Retinal pigment epithelial cell (primary cell): ENCODE data around the gene OVOL2.

Experiments
- DNase-seq: peaks from one replicate; pipeline ENCODE4 v3.0.0-alpha.2; 2010; ENCODE audit warnings: low read depth
- H3K4me3 ChIP-seq: 2 replicates; pipeline ENCODE4 v1.5.1; 2011; ENCODE audit warnings: mild to moderate bottlenecking, low read length, control low read depth, moderate library complexity
- CTCF ChIP-seq: conservative IDR thresholded peaks from 2 replicates; pipeline ENCODE4 v1.5.1; 2011; ENCODE audit warnings: low read depth, low read length, control low read depth, inconsistent platforms

Gene OVOL2

GRCh38 chr20:18011951-18012645, 45.6 kb downstream of the OVOL2 start:
- H3K4me3 ChIP-seq, result no peak overlapping the region
- no peak for DNase-seq
- TF ChIP-seq CTCF, result no peak

GRCh38 chr20:18011482-18011881, 46.2 kb downstream of the OVOL2 start:
- DNase-seq, result no peak
- TF ChIP-seq CTCF, result no peak
- H3K4me3 ChIP-seq, result no peak overlapping the region

- H3K4me3 ChIP-seq, result no peak overlapping the region
- no peak for DNase-seq
- no peak for TF ChIP-seq CTCF
Measured at GRCh38 chr20:18009116-18009515, 48.6 kb downstream of the OVOL2 start.

GRCh38 chr20:18007534-18008292, 50.0 kb downstream of the OVOL2 start:
- no peak overlapping the region for H3K4me3 ChIP-seq
- DNase-seq, result no peak
- no peak for TF ChIP-seq CTCF

GRCh38 chr20:18006684-18007083, 51.0 kb downstream of the OVOL2 start:
- DNase-seq, result no peak
- TF ChIP-seq CTCF, result no peak
- H3K4me3 ChIP-seq, result no peak overlapping the region

- H3K4me3 ChIP-seq, result no peak overlapping the region
- no peak for TF ChIP-seq CTCF
- no peak for DNase-seq
Measured at GRCh38 chr20:18005990-18006364, 51.7 kb downstream of the OVOL2 start.
